GM12875 (cell line): ENCODE measurements around the gene STAT4.

Source experiments
- H3K4me3 ChIP-seq: one replicate; pipeline ENCODE4 v1.5.1; 2011; ENCODE audit warnings: low read depth, low read length, control low read depth
- TF ChIP-seq, protein P1 (sequence below): IDR thresholded peaks from 2 replicates; pipeline ENCODE4 v1.5.1; 2011; ENCODE audit warnings: low read depth, mild to moderate bottlenecking, control low read depth, inconsistent platforms, low read length, moderate library complexity, borderline replicate concordance; ENCODE audit not compliant: insufficient read depth

The STAT4 gene

DNA sequence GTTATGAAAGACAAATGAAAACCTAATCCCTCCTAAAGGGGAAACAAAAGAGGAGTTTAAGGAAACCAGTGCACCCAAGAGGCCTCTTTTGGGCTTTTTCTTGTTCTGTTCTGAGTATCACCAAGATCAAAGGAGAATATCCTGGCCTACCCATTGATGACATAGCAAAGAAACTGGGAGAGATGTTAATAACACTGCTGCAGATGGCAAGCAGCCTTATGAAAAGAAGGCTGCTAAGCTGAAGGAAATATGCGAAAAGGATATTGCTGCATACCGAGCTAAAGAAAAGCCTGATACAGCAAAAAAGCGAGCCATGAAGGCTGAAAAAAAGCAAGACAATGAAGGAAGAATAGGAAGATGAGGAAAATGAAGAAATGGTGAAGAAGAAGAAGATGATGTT is 23.6 kb upstream of the STAT4 start:
- TF ChIP-seq, protein P1, sequence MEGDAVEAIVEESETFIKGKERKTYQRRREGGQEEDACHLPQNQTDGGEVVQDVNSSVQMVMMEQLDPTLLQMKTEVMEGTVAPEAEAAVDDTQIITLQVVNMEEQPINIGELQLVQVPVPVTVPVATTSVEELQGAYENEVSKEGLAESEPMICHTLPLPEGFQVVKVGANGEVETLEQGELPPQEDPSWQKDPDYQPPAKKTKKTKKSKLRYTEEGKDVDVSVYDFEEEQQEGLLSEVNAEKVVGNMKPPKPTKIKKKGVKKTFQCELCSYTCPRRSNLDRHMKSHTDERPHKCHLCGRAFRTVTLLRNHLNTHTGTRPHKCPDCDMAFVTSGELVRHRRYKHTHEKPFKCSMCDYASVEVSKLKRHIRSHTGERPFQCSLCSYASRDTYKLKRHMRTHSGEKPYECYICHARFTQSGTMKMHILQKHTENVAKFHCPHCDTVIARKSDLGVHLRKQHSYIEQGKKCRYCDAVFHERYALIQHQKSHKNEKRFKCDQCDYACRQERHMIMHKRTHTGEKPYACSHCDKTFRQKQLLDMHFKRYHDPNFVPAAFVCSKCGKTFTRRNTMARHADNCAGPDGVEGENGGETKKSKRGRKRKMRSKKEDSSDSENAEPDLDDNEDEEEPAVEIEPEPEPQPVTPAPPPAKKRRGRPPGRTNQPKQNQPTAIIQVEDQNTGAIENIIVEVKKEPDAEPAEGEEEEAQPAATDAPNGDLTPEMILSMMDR, result no peak
- no peak overlapping the region for H3K4me3 ChIP-seq

DNA sequence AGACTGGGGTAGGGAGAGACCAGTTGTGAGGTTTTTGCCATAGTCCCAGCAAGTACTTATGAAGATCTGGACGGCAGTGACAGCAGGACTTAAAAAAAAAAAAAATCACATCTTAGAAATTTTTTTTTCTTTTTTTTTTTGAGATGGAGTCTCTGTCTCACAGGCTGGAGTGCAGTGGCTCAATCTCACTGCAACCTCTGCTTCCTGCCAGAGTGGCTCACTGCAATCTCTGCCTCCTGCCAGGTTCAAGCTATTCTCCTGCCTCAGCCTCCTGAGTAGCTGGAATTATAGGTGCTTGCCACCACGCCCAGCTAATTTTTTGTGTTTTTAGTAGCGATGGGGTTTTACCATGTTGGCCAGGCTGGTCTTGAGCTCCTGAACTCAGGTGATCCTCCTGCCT is 22.4 kb upstream of the STAT4 start:
- TF ChIP-seq, protein P1, result no peak
- no peak overlapping the region for H3K4me3 ChIP-seq

DNA sequence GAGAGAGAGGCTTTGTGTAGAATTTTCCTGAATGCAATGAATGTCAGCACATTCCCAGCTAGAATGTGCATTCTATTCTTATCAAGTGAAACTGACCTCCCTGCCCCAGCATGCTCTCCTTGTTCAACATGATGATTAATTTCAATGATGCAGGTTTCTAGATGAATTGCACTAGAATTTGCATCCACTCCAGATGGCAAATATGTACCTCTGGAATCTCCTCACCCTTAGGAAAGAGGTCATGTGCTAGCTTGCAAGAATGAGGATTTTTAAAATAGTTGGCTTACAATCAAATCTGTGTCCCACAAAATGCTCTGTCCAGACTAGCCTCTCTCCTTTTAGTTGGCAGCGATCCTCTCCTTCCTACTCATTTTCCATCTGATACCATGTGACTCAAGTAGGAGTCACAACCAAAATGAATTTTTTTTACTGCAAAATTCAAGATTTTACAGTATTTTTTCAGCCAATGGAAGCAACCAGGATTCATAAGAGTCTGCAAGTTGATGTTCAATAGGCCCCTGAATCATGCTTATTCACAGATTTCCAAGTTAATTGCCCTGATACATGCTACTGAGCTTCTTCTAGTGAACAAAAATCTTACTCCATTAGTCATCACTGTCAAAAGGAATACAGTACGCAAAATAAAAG is 21.0 kb upstream of the STAT4 start:
- H3K4me3 ChIP-seq, result no peak overlapping the region
- TF ChIP-seq, protein P1, result no peak

DNA sequence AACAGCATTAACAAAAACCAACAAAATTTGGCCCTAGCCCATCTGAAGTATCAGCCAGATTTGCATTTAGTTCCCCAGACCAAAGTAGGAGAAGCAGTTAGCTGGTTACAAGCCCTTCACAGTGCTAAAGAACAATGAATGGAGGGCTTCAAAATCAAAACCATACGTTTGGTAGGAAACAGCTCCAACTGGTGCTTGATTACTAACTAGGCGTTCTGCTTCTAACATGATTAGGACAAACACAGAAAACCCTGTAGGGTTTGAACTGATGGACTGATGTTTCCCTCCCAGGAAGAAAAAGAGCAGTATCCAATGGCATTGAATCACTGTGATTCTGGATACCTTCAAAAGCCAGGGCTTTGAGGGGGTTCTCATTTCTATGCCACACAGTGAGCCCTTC is 20.5 kb upstream of the STAT4 start:
- H3K4me3 ChIP-seq, result no peak overlapping the region
- TF ChIP-seq, protein P1, result no peak

DNA sequence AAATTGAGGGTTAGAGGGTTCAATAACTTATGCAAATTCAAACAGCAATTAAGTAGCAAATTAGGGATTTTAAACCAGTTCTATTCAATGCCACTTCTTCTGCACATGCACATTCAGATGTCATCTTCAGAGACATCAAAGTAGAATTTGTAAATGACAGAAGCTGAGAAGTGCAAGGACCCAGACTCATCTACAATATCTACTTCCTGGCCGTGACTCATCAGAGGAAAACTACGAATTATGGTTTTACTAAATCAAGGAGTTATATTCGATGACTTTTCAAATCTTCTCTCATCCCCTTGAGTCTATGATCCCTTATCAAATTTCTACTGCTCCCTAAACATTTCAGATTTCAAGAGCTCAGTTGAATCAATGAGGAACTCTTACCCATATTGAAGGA is 20.0 kb upstream of the STAT4 start:
- TF ChIP-seq, protein P1, result no peak
- H3K4me3 ChIP-seq, result no peak overlapping the region

DNA sequence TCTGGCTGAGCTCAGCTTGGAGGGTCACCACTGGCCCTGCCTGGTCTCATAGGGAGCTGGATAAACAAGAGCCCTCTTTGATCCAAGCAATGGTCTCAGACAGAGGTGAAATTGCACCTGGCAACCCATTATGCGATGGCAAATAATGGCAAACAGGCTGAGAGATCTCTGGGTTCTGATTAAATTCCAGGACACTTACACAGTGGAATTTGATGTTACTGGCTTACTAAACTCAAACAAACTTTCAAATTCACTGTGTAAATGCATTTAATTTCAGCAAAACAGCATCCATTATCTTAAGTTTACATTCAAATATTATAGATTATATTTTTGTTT is 19.5 kb upstream of the STAT4 start:
- no peak overlapping the region for H3K4me3 ChIP-seq
- TF ChIP-seq, protein P1, result no peak

DNA sequence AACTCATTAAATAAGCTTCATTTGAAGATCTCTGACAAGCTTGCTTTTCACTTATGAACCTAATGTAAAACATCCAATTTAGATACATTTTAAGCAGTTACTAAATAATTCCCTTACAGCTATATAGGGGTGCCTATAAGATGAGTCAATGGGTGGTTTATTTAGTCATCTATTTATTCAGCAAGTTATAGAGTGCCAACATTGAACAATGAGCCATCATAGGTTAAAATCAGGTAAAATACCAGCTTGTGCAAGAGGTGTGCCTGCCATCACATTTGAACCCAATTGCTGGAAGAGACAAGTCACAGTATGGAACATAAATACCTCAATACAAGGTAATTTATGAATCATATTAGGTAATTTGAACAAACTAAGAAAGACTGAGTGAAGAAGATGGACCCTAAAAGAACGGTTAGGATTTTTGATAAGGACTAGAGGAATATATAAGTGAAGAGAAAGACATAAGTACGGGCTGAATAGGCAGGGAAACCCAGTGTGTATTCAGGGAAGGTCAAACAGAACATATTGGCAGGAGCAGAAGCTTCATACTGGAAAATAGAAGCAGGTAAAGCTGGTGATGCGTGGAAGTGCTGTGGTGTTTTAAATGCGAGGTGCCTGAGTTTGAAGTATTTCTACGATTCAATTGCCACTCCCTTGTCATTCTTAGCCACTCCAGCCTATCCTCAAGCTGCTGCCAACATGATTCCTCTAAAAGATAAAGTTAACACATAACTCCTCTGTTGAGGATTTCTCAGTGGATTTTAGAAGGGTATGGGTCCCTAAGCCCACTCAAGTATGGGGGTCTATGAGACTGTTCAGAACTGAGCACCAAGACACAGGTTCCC is 18.9 kb upstream of the STAT4 start:
- H3K4me3 ChIP-seq, result no peak overlapping the region
- TF ChIP-seq, protein P1, result no peak
